Tibial artery (tissue), 4 donors: ENCODE measurements around the gene KIF3B.

Experiments used
- DNase-seq, 2 donors: peaks; one replicate each; pipeline ENCODE4 v3.0.0-alpha.2; 2019
- H3K27ac ChIP-seq, 2 donors: fragments of 200-600 bp; sonication (generic) in 1 of 2; 1 replicate in 1 of 2; 2 replicates in 1 of 2; pipeline ENCODE4 v1.5.1; 2018 to 2019; ENCODE audit warnings: mild to moderate bottlenecking in 1 of 2
- H3K27me3 ChIP-seq, 2 donors: fragments of 200-600 bp; sonication (generic) in 1 of 2; one replicate each; pipeline versions ENCODE4 v1.5.1 to v1.6.0; 2016 to 2019
- H3K36me3 ChIP-seq, 3 donors: fragments of 200-600 bp; sonication (generic) in 2 of 3; one replicate each; pipeline ENCODE4 v1.5.1; 2016 to 2019; ENCODE audit warnings: mild to moderate bottlenecking in 2 of 3
- H3K4me1 ChIP-seq, 4 donors: fragments of 200-600 bp; sonication (generic) in 2 of 4; 1 replicate in 3 of 4; 2 replicates in 1 of 4; pipeline ENCODE4 v1.5.1; 2016 to 2019
- H3K4me3 ChIP-seq, 2 donors: fragments of 200-600 bp; sonication (generic) in 1 of 2; 1 replicate in 1 of 2; 2 replicates in 1 of 2; pipeline ENCODE4 v1.5.1; 2018 to 2019; ENCODE audit warnings: mild to moderate bottlenecking in 2 of 2
- H3K9me3 ChIP-seq, 3 donors: fragments of 200-600 bp; sonication (generic) in 1 of 3; one replicate each; pipeline ENCODE4 v1.5.1; 2016 to 2019
- CTCF ChIP-seq, 2 experiments: fragments of 200-600 bp in 1 of 2; fragments of 450-650 bp in 1 of 2; IDR thresholded peaks; one replicate each; pipeline ENCODE4 v1.5.1; 2017 to 2019; ENCODE audit warnings: antibody characterized with exemption in 2 of 2, mild to moderate bottlenecking in 1 of 2, moderate library complexity in 1 of 2
- intact Hi-C: fragments of 100-400 bp; cut with DNase I; formaldehyde crosslinking; loops from one replicate; pipeline ENCODE4 v1.15.0; 2023; ENCODE audit warnings: low total_unique reads

The KIF3B gene

GRCh38 chr20:32231847-32232246, 45.6 kb upstream of the KIF3B start:
- intact Hi-C loops = no loop called here
- Histone ChIP-seq H3K27ac (no peak overlapping the region), H3K27me3 (no peaks in the 10 kb centered on the region), H3K36me3 (peaks cover 48 to 97% (median 81%) of the 10 kb centered on the region in 3 donors), H3K9me3 (no peaks in the 10 kb centered on the region), H3K4me3 (no peak overlapping the region), H3K4me1 (no peaks in the 10 kb centered on the region)
- no peak for DNase-seq
- TF ChIP-seq CTCF (IDR thresholded peaks at IDR 0.05) = no peak

GRCh38 chr20:32232326-32232886, 45.0 kb upstream of the KIF3B start:
- H3K27me3 ChIP-seq = no peaks in the 10 kb centered on the region
- H3K9me3 ChIP-seq = no peaks in the 10 kb centered on the region
- peaks cover 48 to 97% (median 78%) of the 10 kb centered on the region in 3 donors for H3K36me3 ChIP-seq
- H3K4me3 ChIP-seq = no peak overlapping the region
- DNase-seq = no peak
- intact Hi-C loops = no loop called here
- no peak for TF ChIP-seq CTCF (IDR thresholded peaks at IDR 0.05)
- no peaks in the 10 kb centered on the region for H3K4me1 ChIP-seq
- no peak overlapping the region for H3K27ac ChIP-seq

DNA sequence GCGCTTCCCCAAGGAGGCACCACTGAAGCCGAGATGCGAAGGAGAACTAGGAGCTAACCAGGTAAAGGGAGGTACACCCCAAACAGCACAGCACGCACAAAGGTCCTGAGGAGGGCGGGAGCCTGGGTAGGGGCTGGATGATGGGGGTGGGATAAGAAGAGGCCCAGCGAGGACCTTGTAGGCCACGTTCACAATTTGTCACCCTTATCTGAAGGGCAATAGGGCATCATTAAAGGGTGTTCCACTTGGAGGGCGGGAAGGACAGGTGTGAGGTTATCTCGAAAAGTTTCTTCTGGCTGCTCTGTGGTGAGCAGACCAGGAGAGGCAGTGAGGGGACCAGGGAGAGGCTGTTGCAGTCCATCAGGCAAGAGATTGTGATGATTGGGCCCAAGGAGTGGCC, 44.2 kb upstream of the KIF3B start:
- TF ChIP-seq CTCF (IDR thresholded peaks at IDR 0.05) = no peak
- intact Hi-C loops = no loop called here
- no peaks in the 10 kb centered on the region for H3K9me3 ChIP-seq
- DNase-seq = no peak
- H3K27ac ChIP-seq = no peak overlapping the region
- H3K36me3 ChIP-seq = peaks cover 48 to 90% (median 69%) of the 10 kb centered on the region in 3 donors
- H3K27me3 ChIP-seq = no peaks in the 10 kb centered on the region
- no peaks in the 10 kb centered on the region for H3K4me1 ChIP-seq
- H3K4me3 ChIP-seq = no peak overlapping the region

DNA sequence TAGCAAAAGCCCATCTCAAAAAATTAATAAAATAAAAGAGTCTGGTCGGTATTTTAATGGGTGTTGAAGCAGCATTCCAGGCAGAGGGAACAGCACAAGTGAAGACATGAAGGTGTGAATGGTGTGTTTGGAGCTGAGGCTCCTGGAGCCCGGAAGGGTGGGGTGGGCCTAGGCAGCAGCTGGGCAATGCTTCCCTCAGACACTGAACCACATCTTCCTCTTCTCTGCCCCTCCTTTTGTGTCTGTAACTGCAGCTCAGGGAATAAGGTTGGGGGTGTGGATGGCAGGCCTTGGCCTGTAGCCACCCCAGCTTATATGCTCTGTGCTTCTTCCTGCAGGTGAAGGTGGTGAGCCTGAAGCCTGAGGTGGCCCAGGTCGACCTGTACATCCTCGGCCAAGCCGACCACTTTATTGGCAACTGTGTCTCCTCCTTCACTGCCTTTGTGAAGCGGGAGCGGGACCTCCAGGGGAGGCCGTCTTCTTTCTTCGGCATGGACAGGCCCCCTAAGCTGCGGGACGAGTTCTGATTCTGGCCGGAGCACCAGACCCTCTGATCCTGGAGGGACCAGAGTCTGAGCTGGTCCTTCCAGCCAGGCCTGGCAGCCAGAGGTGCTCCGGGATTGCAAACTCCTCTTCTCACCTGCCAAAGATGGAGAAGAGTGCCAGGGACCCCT, 43.2 kb upstream of the KIF3B start:
- DNase-seq = no peak
- H3K27ac ChIP-seq = no peak overlapping the region
- no peaks in the 10 kb centered on the region for H3K9me3 ChIP-seq
- TF ChIP-seq CTCF (IDR thresholded peaks at IDR 0.05) = no peak
- intact Hi-C loops = no loop called here
- no peaks in the 10 kb centered on the region for H3K27me3 ChIP-seq
- H3K36me3 ChIP-seq = peaks cover 44 to 80% (median 60%) of the 10 kb centered on the region in 3 donors
- H3K4me3 ChIP-seq = no peak overlapping the region
- H3K4me1 ChIP-seq = no peaks in the 10 kb centered on the region

GRCh38 chr20:32235331-32236047, 42.0 kb upstream of the KIF3B start:
- no peak overlapping the region for H3K27ac ChIP-seq

More at GRCh38 chr20:32235331-32236047, 42.0 kb upstream of the KIF3B start:
- Histone ChIP-seq H3K36me3 (peaks cover 36 to 69% (median 49%) of the 10 kb centered on the region in 3 donors), H3K4me3 (no peak overlapping the region), H3K27me3 (no peaks in the 10 kb centered on the region), H3K4me1 (no peaks in the 10 kb centered on the region), H3K9me3 (no peaks in the 10 kb centered on the region)
- TF ChIP-seq CTCF (IDR thresholded peaks at IDR 0.05) = no peak
- no peak for DNase-seq
- intact Hi-C loops = no loop called here
